Hepatocyte (in vitro differentiated cells): ENCODE results near the gene SLC2A5.

Experiments used
- CTCF ChIP-seq: fragments of 200-600 bp; sonication (generic); IDR thresholded peaks from 2 replicates; pipeline ENCODE4 v1.5.1; 2016; ENCODE audit warnings: antibody characterized with exemption, mild to moderate bottlenecking; ENCODE audit not compliant: poor library complexity
- EZH2 ChIP-seq: fragments of 200-600 bp; sonication (generic); IDR thresholded peaks from 2 replicates; pipeline ENCODE4 v1.6.1; 2016; ENCODE audit warnings: antibody characterized with exemption, mild to moderate bottlenecking, borderline replicate concordance

GRCh38 chr1:9086796-9087195 is 17.4 kb upstream of the SLC2A5 start:
- TF ChIP-seq CTCF (no peak), EZH2 (no peak)
